Ovary (tissue), 3 donors: ENCODE results near the gene CRYBA2.

Source experiments
- POLR2A ChIP-seq: fragments of 450-650 bp; IDR thresholded peaks from one replicate; pipeline ENCODE4 v1.6.1; 2017; ENCODE audit warnings: antibody characterized with exemption, mild to moderate bottlenecking, moderate library complexity
- TF ChIP-seq, protein P1 (sequence below), 3 donors: fragments of 450-650 bp in 2 of 3; fragments of 200-600 bp in 1 of 3; IDR thresholded peaks; one replicate each; pipeline versions ENCODE4 v1.5.1 to v1.8.0; 2016 to 2022; ENCODE audit warnings: antibody characterized with exemption in 3 of 3, mild to moderate bottlenecking in 1 of 3
- donor health status: DM: no; HTN: no; CAD: no.

DNA sequence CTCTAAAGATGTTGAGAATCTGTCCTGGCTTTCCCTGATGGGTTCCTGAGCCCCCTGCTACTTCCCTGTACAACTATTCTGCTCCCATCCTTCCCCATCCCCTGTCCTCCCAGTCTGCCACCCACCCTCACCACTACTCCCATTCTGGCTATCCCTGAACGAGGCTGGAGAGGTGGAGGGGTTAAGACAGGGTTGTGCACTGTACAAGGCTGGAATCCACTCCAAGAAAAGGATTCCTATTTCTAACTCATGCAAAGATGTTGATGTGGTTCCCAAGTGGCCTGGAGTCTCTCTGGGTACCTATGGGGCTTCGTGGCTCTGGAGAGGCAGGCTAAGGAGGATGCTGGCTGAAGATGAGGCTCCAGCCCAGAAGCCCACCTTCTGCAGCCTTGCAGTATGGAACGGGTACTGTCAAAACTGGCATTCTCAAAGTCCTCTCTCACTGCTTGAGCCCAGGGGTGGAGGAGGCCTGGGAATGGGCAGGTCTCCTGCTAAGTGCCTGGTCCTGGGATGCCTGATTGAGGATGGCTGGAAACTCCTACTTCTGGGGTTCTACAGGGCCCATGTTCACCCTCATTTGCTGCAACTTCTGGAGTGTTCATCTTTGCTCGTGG lies 7.0 kb downstream of the CRYBA2 start:
- TF ChIP-seq, protein P1, sequence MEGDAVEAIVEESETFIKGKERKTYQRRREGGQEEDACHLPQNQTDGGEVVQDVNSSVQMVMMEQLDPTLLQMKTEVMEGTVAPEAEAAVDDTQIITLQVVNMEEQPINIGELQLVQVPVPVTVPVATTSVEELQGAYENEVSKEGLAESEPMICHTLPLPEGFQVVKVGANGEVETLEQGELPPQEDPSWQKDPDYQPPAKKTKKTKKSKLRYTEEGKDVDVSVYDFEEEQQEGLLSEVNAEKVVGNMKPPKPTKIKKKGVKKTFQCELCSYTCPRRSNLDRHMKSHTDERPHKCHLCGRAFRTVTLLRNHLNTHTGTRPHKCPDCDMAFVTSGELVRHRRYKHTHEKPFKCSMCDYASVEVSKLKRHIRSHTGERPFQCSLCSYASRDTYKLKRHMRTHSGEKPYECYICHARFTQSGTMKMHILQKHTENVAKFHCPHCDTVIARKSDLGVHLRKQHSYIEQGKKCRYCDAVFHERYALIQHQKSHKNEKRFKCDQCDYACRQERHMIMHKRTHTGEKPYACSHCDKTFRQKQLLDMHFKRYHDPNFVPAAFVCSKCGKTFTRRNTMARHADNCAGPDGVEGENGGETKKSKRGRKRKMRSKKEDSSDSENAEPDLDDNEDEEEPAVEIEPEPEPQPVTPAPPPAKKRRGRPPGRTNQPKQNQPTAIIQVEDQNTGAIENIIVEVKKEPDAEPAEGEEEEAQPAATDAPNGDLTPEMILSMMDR (IDR thresholded peaks at IDR 0.05), result no peak
- no peak for TF ChIP-seq POLR2A
